Dendritic cell treated with granulocyte-macrophage colony-stimulating factor and Interleukin-4, amounts not matched to agents 40 ng/mL and 50 ng/mL, for 4 days (primary cell): ENCODE data around the gene PRSS12.

Experiments
- H3K27ac Mint-ChIP-seq: one replicate; pipeline ENCODE4 v1.8.0; 2022; ENCODE audit warnings: mild to moderate bottlenecking, mixed read lengths
- H3K27me3 Mint-ChIP-seq: one replicate; pipeline ENCODE4 v1.8.0; 2022; ENCODE audit warnings: mild to moderate bottlenecking, mixed read lengths
- H3K36me3 Mint-ChIP-seq: one replicate; pipeline ENCODE4 v1.8.0; 2022; ENCODE audit warnings: low read depth, mixed read lengths
- H3K4me1 Mint-ChIP-seq: one replicate; pipeline ENCODE4 v1.8.0; 2022; ENCODE audit warnings: low read depth, mixed read lengths
- H3K4me3 Mint-ChIP-seq: one replicate; pipeline ENCODE4 v1.8.0; 2022; ENCODE audit warnings: mild to moderate bottlenecking, moderate library complexity, mixed read lengths
- H3K9me3 Mint-ChIP-seq: one replicate; pipeline ENCODE4 v1.8.0; 2022; ENCODE audit warnings: mixed read lengths
- intact Hi-C: fragments of 100-400 bp; cut with micrococcal nuclease; formaldehyde crosslinking; loops from one replicate; pipeline ENCODE4 v1.15.0; 2022

Gene PRSS12

DNA sequence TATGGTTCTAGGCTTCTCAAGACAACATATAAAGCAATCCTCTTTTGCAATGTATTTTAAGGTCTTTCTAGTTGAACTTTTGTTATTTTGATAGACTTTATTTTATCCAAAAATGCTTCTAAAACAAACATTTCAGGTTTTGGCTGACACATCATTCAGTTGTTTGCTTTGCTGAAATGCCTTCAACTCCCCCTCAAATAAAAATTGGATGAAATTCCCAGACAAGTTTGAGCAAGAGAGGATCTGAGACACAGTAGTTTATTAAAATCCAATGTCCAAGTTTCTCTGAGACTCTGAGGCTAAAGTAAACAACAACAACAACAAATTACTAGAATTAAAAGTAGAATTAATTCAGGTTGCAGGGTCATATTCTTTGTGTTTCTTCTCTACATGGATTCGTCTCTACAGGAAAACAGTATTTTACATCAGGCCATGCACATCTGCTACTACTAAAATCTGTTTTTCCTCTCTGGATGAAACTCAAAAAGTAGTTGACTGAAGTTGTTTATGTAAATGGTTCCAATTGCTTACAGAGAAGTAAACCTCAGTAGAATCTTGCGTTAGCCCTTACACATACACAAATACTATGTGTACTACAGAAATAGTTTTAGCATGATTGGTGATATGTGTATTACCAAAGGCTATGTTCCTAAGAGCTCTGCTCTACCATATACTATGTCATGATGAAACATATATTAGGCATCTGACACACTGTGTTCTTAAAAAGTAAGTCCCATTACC lies 64.9 kb downstream of the PRSS12 start:
- no peaks in the 10 kb centered on the region for H3K36me3 Mint-ChIP-seq
- peaks cover 15% of the 10 kb centered on the region for H3K4me1 Mint-ChIP-seq
- intact Hi-C loops, result no loop called here
- H3K9me3 Mint-ChIP-seq, result no peaks in the 10 kb centered on the region
- H3K4me3 Mint-ChIP-seq, result no peak overlapping the region
- no peaks in the 10 kb centered on the region for H3K27me3 Mint-ChIP-seq
- H3K27ac Mint-ChIP-seq, result no peak overlapping the region

DNA sequence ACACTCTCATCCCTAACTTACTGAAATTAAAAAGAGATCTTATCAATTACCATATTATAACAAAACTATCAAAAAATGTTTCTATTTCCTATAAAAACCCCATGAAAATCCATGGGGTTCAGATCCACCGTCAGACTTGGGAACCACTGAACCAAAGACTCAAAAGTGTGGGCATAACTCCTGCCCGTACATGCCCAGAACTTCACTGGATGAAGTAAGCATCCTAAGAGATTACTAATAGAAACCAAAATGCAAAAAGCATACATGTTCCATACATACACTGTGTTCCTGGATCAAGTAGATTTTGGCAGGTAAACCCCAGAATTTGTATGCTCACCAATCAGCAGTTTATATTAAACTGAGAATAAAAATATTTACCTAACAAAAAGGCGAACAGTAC lies 66.1 kb downstream of the PRSS12 start:
- Mint-ChIP-seq H3K27me3 (no peaks in the 10 kb centered on the region), H3K27ac (no peak overlapping the region), H3K36me3 (peaks cover 5% of the 10 kb centered on the region), H3K4me1 (peaks cover 24% of the 10 kb centered on the region), H3K9me3 (no peaks in the 10 kb centered on the region), H3K4me3 (no peak overlapping the region)
- intact Hi-C loops, result no loop called here

- Mint-ChIP-seq H3K9me3 (no peaks in the 10 kb centered on the region), H3K27me3 (no peaks in the 10 kb centered on the region), H3K4me1 (peaks cover 31% of the 10 kb centered on the region), H3K27ac (no peak overlapping the region), H3K36me3 (peaks cover 13% of the 10 kb centered on the region), H3K4me3 (no peak overlapping the region)
- intact Hi-C loops, result no loop called here
Observed at GRCh38 chr4:118285931-118286330, 66.9 kb downstream of the PRSS12 start.

GRCh38 chr4:118284169-118284568 lies 68.6 kb downstream of the PRSS12 start:
- Mint-ChIP-seq H3K4me1 (peaks cover 35% of the 10 kb centered on the region), H3K9me3 (no peaks in the 10 kb centered on the region), H3K36me3 (peaks cover 24% of the 10 kb centered on the region), H3K4me3 (no peak overlapping the region), H3K27ac (no peak overlapping the region), H3K27me3 (no peaks in the 10 kb centered on the region)
- intact Hi-C loops, result loop anchor here (5.0 kb wide), 1 partner anchor 68 kb away; the partner anchor contains the start of gene PRSS12

DNA sequence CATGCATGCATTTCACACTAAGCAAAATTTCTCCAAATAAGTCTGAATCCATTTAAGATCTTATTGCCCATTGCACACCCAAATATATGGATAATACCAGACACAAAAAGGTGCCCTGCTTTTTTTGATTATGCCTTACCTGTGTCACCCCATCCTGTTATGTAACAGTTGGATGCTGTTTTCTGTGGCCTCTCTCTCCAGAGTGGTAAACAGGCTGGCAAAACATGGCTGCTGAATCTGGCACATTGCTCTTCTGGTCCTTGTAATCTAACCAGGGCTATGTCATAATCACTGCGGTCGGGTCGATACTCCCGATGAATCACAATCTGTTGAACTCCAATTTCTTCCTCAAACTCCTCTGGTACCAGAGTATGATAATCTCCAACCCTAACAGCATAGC lies 70.1 kb downstream of the PRSS12 start:
- no peak overlapping the region for H3K4me3 Mint-ChIP-seq

DNA sequence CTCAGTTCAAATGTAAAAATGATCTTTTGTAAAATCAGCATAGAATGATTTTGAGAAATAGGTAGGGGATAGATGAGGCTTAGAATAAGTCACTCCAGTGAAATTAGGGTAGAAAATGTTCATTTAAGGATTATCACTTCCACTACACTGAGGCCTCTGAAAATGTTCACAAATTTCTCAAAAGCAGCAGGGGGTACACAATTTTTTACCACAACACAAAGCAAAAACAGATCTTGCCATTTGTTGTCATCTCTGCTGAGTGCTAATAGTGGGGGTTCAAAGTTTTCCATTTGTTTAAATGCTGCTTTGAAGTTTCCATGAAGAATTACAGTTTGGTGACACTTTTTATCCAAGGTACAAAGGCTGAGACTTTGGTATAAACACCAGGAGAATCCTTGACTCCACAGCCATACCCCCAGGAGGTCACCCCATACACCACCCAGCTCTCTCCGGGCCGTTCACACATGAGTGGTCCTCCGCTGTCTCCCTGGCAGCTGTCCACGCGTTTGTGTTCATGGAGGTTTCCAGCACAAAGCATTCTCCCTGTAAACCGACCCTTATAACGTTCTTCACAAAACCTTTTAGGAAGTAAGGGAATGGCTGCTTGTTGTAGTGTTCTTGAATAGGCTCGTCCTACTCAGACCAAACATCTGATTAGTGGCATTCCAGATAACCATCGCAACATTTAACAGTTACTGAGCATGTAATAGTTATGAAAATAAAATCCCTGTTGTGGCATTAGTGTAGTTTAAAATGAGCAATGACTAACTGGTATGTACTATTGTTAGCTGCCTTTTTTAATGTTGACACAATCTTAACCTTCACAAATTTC lies 71.0 kb downstream of the PRSS12 start:
- Mint-ChIP-seq H3K27ac (no peak overlapping the region), H3K27me3 (no peaks in the 10 kb centered on the region), H3K4me3 (no peak overlapping the region), H3K36me3 (peaks cover 35% of the 10 kb centered on the region), H3K4me1 (peaks cover 45% of the 10 kb centered on the region), H3K9me3 (no peaks in the 10 kb centered on the region)
- intact Hi-C loops, result loop anchor here (5.0 kb wide), 1 partner anchor 70 kb away; the partner anchor contains the start of gene PRSS12

More for the DNA sequence above, 70.1 kb downstream of the PRSS12 start:
- Mint-ChIP-seq H3K27ac (no peak overlapping the region), H3K9me3 (no peaks in the 10 kb centered on the region), H3K27me3 (no peaks in the 10 kb centered on the region), H3K4me1 (peaks cover 45% of the 10 kb centered on the region), H3K36me3 (peaks cover 35% of the 10 kb centered on the region)
- intact Hi-C loops, result loop anchor here (5.0 kb wide), 1 partner anchor 70 kb away; the partner anchor contains the start of gene PRSS12

DNA sequence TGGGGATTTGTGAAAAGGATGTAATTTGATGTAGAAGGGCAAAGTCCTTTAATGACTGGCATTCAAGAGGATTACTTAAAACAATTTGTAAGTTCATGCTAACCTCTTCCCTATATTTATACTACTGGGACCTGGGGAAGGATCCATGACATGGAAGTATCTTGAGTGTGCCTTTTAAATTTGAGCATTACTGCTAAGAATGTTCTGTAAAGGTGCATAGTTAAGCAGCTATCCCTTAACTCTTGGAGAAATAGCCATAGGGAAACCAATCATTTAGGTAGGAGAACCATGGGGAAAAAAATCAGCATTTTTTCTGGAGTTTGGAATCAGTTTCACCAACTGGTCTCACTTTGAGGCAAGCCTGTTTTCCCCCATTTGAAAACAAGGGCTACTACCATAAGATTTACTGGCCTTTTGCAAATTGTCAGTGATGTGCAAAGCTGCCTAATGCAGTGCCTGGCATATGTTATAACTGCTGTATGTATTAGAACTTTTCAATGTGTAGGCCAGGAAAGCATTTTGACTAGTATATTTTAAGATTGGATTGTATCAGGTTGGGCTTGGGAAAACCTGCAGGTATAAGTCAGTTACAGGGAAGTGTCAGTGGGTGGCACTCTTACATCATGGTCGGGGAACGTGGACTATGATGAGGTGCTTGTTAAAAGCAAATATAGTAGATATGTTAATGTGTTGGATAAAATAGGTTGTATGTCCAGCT lies 72.1 kb downstream of the PRSS12 start:
- intact Hi-C loops, result loop anchor here (5.0 kb wide), 1 partner anchor 72 kb away; the partner anchor contains the start of gene PRSS12

DNA sequence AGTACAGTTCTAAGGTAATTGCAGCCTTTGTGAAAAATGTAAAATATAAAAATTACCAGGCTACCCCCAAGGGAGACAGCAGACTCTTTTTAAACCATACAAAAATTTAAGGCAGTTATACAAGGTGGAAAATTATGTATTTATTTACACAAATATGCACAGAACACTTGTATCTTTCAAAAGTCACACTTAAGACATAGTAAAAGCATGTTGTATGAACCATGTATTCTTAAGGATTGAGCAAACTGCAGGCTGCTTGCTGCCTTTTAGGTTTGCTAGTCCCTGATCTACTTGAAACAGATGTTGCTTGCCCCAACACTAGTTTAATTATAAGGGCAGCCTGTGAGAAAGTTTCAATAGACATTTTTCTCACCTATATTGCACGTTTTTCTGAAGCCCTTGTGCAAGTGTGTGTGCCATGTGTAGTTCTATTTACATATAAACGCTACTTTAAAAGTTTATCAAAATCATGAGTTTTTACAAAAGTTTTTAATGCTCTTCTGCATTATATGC lies 72.8 kb downstream of the PRSS12 start:
- Mint-ChIP-seq H3K9me3 (peaks cover 8% of the 10 kb centered on the region), H3K27ac (no peak overlapping the region), H3K4me3 (peak overlapping the region; percentile 93), H3K27me3 (no peaks in the 10 kb centered on the region), H3K36me3 (peaks cover 35% of the 10 kb centered on the region), H3K4me1 (peaks cover 55% of the 10 kb centered on the region)
- intact Hi-C loops, result loop anchor here (2.0 to 5.0 kb wide), 3 partner anchors 72 to 402 kb away; partner anchors contain the start of gene PRSS12

More for the DNA sequence above, 72.1 kb downstream of the PRSS12 start:
- H3K27me3 Mint-ChIP-seq, result no peaks in the 10 kb centered on the region
- peaks cover 35% of the 10 kb centered on the region for H3K36me3 Mint-ChIP-seq
- H3K9me3 Mint-ChIP-seq, result peaks cover 2% of the 10 kb centered on the region
- no peak overlapping the region for H3K27ac Mint-ChIP-seq
- H3K4me3 Mint-ChIP-seq, result no peak overlapping the region
- H3K4me1 Mint-ChIP-seq, result peaks cover 48% of the 10 kb centered on the region

- intact Hi-C loops, result loop anchor here (2.0 to 5.0 kb wide), 2 partner anchors 311 to 403 kb away; no protein-coding TSS in a partner anchor
- H3K9me3 Mint-ChIP-seq, result peaks cover 8% of the 10 kb centered on the region
- H3K27ac Mint-ChIP-seq, result peak overlapping the region; percentile 99
- H3K4me1 Mint-ChIP-seq, result peaks cover 51% of the 10 kb centered on the region
- no peaks in the 10 kb centered on the region for H3K27me3 Mint-ChIP-seq
- H3K36me3 Mint-ChIP-seq, result peaks cover 35% of the 10 kb centered on the region
- H3K4me3 Mint-ChIP-seq, result peak overlapping the region; percentile 93
Observed at GRCh38 chr4:118279328-118279727, 73.5 kb downstream of the PRSS12 start.

- peaks cover 35% of the 10 kb centered on the region for H3K36me3 Mint-ChIP-seq
- H3K4me3 Mint-ChIP-seq, result peak overlapping the region; percentile 93
- H3K9me3 Mint-ChIP-seq, result peaks cover 8% of the 10 kb centered on the region
- H3K27me3 Mint-ChIP-seq, result no peaks in the 10 kb centered on the region
- intact Hi-C loops, result loop anchor here (2.0 to 5.0 kb wide), 2 partner anchors 312 to 404 kb away; no protein-coding TSS in a partner anchor
- peak overlapping the region; percentile 99 for H3K27ac Mint-ChIP-seq
- peaks cover 47% of the 10 kb centered on the region for H3K4me1 Mint-ChIP-seq
Observed at GRCh38 chr4:118278473-118279274, 74.1 kb downstream of the PRSS12 start.

GRCh38 chr4:118277243-118277642 lies 75.6 kb downstream of the PRSS12 start:
- intact Hi-C loops, result loop anchor here (5.0 kb wide), 1 partner anchor 405 kb away; no protein-coding TSS in a partner anchor
- H3K9me3 Mint-ChIP-seq, result peaks cover 8% of the 10 kb centered on the region
- peaks cover 35% of the 10 kb centered on the region for H3K36me3 Mint-ChIP-seq
- H3K4me3 Mint-ChIP-seq, result no peak overlapping the region
- no peaks in the 10 kb centered on the region for H3K27me3 Mint-ChIP-seq
- no peak overlapping the region for H3K27ac Mint-ChIP-seq
- H3K4me1 Mint-ChIP-seq, result peaks cover 35% of the 10 kb centered on the region

DNA sequence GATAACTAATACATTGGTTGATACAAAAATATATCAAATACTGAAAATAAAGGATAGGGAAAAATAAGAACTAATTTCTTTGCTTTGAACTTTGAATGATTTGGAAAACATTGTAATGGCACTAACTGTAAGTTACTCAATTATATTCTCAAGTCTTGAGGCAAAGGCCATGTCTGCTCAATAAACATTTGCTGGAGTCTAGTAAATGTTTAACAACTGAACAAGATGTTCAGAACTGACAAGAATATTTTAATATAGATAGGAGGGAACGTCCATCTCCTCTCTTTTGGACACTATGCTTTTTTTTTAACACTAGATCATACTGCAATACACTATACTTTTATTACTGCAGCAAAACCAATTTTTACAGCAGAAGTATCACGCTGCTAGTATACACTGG lies 76.2 kb downstream of the PRSS12 start:
- no peak overlapping the region for H3K4me3 Mint-ChIP-seq
- intact Hi-C loops, result loop anchor here (5.0 kb wide), 1 partner anchor 406 kb away; no protein-coding TSS in a partner anchor
- H3K27ac Mint-ChIP-seq, result no peak overlapping the region
- peaks cover 30% of the 10 kb centered on the region for H3K4me1 Mint-ChIP-seq
- H3K9me3 Mint-ChIP-seq, result peaks cover 8% of the 10 kb centered on the region
- peaks cover 29% of the 10 kb centered on the region for H3K36me3 Mint-ChIP-seq
- H3K27me3 Mint-ChIP-seq, result no peaks in the 10 kb centered on the region
